Gastrocnemius medialis (tissue), 4 donors: ENCODE results near the gene C19orf25.

Experiments used
- CTCF ChIP-seq, 5 experiments: fragments of 450-650 bp in 3 of 5; fragments of 200-600 bp in 2 of 5; sonication (generic) in 2 of 5; IDR thresholded peaks in 4 of 5; conservative IDR thresholded peaks in 1 of 5; 1 replicate in 4 of 5; 2 replicates in 1 of 5; pipeline ENCODE4 v1.5.1; 2016 to 2019; ENCODE audit warnings: antibody characterized with exemption in 5 of 5, mild to moderate bottlenecking in 3 of 5, moderate library complexity in 3 of 5
- POLR2A ChIP-seq, 2 donors: fragments of 450-650 bp; IDR thresholded peaks; one replicate each; pipeline ENCODE4 v1.6.1; 2017; ENCODE audit warnings: antibody characterized with exemption in 2 of 2, mild to moderate bottlenecking in 2 of 2, moderate library complexity in 2 of 2

GRCh38 chr19:1501200-1501595 is 22.2 kb upstream of the C19orf25 start:
- TF ChIP-seq CTCF (IDR thresholded peaks at IDR 0.05 in 4 of 5, conservative IDR thresholded peaks at IDR 0.05 in 1 of 5), result no peak
- no peak for TF ChIP-seq POLR2A (IDR thresholded peaks at IDR 0.05)
